TTC549 (cell line): ENCODE data around the gene SCN8A.
"Not testable (repeated sequence)": the region's sequence is repeated elsewhere in the genome, so short reads cannot be mapped to it uniquely, and the experiment has no call there.

Experiments used
- FAIRE-seq: peaks from 2 replicates; lab custom pipeline; 2012; peaks lifted over from hg19 to GRCh38; lab: Jason Lieb, UNC

The SCN8A gene

DNA sequence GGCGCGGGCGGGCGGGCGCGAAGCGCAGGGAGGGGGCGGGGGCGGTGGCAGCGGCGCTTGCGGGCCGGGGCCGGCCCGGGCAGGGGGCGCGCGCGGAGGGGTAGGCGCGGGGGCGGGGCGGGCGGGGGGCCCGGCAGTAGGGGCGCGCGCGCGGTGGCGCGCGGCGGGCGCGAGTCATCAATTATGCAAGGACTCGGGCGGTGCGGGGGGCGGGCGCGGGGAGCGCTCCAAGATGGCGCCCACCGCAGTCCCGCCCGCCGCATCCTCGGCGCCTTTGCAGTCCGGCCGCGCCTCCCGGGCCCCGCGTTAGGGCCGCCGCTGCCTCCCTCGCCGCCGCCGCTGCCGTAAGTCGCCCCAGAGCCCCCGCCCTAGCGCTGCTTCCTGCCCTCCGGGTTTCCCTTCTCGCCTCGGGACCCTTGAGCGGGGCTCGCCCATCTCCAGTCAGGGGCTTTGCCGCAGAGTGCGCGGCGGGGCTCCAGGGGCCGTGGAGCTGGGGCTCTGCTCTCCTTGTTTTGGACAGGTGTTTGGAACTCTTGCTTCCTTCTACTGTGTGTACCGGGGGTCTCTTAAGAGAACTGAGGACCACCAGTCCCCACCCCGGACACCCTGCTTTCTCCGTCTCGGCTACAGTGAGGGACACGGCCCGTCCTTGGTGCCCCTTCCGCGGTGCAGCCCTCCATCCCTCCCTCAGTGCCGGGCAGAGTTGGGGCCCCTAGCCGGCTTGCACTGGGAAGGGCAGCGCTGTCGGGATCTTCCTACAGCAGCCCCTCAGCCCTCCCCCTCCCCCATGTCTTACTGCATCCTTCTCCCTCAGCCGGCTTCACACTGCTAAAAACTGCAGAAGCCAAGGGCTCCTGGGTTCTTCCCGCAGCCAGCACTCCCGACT, at the start of gene SCN8A:
TSS of gene SCN8A (plus strand) at position 218 of the 886 bp plus-strand sequence. CDS start 71,585 bp downstream, outside the sequence.
- FAIRE-seq: no peak

DNA sequence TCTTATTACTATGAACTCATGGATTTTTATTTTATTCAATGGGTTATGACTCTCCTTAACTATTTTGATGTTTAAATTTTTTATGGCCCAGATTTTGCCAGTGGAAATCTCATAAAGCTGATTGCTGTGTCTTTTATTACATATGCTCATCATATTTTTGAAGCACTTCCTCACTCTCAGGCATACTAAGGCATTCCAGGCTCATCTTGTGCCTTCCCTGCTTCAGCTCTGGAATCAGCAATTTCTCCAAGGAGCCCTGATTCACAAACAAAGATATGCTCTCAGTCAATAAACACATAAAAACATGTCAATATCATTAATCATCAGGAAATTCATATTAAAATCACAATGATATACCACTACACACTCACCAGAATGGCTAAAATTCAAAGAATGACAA, 44.9 kb upstream of the SCN8A start:
- no peak for FAIRE-seq

DNA sequence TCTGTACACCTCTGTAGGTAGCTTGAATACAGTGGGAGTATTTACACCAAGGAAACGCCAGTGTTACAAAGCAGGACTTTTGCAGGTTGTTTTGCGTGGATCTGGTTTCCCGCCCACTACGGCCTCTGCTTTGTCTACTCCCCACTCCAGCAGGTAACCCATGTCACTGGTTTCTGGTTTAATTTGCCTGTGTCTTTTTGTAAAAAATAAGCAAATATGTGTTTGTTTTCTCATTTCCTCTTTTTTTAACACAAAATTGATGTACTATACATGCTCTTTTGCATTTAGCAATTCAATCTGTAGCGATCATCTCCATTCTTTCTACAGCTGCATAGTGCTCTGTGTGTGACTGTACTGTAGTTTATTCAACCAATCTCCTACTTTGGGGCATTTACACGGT, 43.4 kb upstream of the SCN8A start:
- FAIRE-seq: no peak

DNA sequence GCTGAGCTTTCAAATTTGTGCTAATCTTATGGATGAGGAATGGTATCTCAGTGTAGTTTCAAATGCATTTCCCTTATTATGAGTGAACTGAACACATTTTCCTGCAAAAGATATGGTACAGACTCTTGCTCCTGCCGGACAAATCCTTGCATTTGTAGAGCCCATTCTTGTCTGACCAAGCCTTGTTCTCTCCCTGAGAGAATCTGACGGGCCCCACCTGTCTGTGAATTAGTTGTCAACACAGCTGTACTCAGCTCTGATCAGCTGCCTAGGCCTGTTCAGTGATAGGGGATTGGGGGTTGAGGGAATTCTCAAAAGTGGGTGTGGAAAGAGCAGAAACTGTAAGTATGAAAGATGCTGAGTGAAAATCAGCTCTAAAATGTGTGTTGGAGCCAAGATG, 42.8 kb upstream of the SCN8A start:
- FAIRE-seq: no peak

DNA sequence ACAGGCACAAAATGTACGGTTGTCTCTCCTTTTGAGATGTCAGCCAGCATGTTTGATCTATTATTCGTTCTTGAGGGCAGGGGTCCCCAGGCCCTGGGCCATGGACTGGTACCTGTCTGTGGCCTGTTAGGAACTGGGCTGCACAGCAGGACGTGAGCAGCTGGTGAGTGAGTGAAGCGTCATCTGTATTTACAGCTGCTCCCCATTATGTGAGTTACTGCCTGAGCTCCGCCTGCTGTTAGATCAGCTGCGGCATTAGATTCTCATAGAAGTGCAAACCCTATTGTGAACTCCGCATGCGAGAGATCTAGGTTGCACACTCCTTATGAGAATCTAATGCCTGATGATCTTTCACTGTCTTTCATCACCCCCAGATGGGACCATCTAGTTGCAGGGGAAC, 41.4 kb upstream of the SCN8A start:
- no peak for FAIRE-seq

DNA sequence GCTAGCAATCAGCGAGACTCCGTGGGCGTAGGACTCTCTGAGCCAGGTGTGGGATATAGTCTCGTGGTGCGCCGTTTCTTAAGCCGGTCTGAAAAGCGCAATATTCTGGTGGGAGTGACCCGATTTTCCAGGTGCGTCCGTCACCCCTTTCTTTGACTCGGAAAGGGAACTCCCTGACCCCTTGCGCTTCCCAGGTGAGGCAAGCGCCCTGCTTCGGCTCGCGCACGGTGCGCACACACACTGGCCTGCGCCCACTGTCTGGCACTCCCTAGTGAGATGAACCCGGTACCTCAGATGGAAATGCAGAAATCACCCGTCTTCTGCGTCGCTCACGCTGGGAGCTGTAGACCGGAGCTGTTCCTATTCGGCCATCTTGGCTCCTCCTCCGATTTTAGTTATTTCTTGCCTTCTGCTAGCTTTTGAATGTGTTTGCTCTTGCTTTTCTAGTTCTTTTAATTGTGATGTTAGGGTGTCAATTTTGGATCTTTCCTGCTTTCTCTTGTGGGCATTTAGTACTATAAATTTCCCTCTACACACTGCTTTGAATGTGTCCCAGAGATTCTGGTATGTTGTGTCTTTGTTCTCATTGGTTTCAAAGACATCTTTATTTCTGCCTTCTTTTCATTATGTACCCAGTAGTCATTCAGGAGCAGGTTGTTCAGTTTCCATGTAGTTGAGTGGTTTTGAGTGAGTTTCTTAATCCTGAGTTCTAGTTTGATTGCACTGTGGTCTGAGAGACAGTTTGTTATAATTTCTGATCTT, 22.6 kb upstream of the SCN8A start:
- not testable (repeated sequence) for FAIRE-seq

DNA sequence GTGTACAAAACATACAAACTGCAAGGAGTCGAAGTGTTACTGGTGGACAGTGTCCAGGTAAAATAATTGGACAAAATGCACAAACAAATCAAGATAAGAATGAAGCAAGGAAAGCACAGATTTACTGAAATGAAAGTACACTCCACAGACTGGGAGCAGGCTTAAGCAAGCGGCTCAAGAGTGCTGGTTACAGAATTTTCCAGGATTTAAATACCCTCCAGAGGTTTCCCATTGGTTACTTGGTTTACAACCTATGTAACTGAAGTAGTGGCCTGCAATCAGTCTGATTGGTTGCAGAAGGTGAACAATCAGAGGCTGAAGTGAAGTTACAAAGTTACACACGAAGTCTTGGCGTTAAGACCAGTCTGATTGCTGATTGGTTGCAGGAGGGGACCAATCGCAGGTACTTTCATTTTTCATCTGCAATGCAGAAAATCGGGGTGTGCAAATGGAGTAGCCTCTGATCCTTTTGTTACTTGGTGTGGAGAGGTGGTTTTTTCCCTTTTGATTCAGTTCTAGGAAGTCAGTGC, 11.6 kb upstream of the SCN8A start:
- no peak for FAIRE-seq

DNA sequence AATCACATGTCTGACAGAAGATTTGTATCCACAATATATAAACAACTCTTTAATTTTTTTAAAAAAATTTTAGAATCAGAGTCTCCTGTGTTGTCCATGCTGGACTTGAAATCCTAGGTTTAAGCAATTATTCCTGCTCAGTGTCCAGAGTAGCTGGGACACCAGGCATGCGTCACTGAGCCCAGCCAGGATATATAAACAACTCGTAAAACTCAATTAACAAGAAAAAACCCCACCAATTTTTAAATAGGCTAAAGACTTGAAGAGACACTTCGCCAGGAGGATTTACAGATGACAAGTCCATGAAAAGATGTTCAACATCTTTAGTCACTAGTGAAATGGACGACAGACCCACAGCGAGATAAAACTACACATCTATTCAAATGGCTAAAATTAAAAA, 2.0 kb upstream of the SCN8A start:
- no peak for FAIRE-seq

DNA sequence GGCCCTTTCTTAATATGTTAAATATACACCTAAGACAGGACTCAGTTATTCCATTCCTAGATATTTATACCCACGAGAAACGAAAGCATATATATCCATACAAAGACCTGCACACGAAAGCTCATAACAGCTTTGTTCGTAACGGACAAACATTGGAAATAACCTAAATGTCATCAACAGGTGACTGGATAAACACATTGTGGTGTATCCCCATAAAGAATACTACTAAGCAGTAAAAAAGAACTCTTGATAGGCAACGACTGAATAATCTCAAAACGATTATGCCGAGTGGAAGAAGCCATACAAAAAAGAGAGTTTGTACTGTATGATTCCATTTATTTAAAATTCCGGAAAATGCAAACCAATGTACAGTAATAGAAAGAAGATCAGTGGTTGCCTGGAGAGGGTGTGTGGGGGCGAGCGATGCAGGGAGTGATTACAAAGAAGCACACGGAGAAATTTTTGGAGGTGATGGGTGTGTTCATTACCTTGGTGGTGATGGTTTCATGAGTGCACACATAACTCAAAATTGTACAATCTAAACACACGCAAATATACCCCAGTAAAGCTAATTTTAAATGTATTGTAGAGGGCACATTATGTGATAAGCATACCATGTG, 1.4 kb upstream of the SCN8A start:
- FAIRE-seq: no peak

DNA sequence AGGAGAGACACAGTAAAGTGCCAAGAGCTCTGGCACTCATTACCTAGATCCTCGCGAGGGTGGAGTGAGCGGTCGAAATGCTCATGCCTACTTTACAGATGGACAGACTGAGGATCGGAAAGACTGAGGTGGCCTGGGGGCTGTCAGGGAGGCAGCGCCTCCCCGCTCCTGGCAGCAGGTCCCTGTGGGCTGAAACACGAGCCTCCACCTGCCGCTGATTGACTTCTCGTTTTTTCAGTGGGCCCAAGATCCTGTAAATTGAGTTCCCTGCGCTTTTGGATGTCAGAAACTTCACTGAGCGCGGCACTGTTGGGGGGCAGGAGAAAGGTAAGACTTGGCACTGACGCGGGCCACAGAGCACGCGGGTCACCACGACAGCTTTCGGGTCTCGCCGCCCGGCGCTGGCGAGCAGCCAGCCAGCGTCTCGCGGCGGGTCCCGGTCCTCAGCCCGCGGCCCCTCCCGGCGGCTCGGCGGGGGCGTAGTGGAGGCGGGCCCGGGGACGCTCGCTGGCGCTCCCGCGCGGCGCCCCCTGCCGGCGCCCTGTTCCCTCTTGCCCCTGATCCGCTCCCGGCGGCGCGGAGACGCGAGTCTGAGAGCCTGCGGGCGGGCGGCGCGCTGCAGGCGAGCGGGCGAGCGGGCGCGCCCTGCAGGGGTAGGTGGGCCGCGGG, 552 bp upstream of the SCN8A start:
- no peak for FAIRE-seq

DNA sequence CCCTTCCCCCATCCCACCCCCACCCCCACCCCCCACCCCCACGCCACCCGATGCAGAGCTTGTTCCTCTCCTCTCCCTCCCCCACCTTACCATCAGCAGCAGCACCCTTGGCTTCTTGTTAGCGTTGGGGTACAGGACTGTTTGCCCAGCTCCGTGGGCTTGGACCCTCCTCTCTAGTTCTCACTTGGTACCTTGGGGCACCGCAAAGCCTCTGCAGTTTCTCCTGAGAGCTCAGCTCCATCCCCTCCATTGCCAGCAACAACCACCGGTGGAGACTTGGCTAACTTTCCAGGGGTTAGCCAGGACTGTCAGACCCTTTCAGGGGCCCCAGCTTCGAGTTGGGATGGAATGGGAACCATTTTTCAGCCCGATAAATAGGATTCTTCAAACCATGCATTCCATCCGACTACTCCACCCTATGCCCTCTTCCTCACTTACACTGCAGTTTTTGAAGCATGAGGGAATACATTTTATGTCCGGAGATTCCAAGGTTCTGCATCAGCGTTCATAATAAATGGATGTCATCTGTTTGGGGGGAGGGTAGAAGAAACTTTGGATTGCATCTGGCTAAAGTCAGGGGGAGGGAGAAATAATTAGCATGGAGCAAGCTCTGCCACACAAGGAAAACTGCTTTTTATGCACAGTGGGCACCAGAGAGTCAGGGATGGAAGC, 1.1 kb downstream of the SCN8A start:
- FAIRE-seq: no peak

DNA sequence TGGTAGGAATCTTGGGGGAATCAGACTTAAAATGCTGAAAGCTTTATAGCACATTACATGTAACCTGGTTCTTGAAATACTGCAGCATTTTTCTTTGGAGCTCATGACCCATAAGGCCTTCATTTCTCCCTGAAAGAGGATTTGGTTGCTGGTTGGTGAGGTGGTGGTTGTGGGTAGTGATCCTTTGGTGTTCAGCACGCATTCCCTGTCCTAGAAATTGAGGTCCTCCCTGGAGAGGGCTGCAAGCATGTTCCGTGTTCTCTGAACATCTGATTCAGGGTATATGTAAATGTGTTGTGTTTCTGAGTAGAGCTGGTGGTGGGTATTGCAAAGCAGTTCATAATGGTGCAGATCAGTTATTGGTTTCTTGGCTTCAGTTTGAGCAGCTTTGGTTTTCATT, 2.0 kb downstream of the SCN8A start:
- FAIRE-seq: no peak

DNA sequence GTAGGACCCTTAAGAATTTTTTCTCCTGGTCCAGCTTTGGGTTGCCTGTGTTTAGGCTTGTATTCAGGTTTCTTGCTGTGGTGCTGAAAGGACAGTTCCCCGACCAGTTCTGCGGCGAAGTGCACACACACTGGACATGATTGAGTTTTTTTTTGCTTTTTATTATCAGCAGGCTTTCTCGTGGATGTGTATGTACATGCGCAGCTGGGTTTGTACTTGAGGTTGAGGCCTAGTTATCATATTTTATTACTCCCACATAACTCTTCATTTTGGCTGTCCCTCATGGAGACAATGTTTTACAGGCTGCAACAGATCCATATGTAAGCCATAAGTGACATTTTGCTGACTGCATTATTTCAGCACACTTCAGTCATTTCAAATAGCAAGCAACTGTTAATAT, 2.5 kb downstream of the SCN8A start:
- FAIRE-seq: no peak

DNA sequence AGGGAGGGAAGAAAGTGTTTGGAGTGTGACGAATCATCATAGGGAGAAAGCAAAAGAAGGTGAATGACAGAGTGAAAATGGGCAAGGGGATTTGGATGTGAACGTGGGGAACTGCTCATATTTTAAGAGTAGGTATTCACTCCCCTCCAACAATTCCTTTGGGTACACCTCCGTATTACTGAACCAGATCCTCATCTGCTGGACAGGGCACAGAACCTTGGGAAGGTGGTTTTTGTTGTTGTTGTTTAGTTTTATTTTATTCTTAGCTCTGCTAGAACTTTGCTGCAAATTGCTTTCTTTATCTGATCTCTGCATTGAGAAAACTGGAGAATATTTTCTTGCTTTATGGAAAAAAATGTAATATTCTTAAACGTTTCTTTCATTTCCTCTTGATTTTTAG, 7.1 kb downstream of the SCN8A start:
- FAIRE-seq: no peak

DNA sequence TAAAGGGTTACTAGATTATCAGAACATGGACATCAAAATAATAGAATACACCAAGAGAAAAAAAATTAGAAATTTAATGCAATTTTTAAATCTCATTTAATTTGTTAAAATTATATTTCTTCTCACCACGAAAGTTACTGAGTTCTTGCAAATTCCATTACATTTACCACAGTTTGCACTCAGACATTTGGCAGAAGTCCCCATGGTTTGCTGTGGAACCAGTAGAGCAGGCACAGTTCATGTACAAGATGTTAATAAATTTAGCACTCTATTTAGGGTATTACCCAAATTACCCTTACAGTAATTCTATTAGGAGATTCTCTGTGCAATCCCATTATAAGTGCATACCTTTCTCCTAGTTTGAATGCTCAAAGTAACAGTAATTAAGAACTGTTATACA, 9.7 kb downstream of the SCN8A start:
- FAIRE-seq: no peak

DNA sequence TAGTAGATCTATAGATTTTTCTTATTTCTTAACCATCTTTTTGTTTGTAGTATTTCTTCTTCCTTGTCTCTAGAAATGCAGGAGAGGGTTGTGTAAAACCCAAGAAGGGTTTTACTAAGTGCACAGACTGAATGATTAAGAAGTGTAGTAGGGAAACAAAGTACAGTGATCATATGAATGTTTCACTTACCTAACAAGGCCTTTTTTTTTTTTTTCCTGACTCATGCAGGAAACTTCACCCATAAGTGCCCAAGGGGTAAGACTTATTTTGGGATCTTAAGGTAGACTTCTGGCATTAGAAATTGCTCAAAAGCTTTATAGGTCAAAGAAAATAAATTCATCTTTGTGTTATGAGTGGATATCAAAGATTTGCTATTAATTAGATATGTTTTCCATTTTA, 10.2 kb downstream of the SCN8A start:
- FAIRE-seq: no peak

DNA sequence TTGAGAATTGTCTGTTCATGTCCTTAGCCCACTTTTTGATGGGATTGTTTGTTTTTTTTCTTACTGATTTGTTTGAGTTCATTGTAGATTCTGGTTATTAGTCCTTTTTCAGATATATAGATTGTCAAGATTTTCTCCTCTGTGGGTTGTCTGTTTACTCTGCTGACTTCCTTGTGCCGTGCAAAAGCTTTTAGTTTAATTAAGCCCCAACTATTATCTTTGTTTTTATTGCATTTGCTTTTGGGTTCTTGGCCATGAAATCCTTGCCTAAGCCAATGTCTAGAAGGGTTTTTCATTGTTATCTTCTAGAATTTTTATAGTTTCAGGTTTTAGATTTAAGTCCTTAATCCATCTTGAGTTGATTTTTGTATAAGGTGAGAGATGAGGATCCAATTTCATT, 14.9 kb downstream of the SCN8A start:
- FAIRE-seq: not testable (repeated sequence)

DNA sequence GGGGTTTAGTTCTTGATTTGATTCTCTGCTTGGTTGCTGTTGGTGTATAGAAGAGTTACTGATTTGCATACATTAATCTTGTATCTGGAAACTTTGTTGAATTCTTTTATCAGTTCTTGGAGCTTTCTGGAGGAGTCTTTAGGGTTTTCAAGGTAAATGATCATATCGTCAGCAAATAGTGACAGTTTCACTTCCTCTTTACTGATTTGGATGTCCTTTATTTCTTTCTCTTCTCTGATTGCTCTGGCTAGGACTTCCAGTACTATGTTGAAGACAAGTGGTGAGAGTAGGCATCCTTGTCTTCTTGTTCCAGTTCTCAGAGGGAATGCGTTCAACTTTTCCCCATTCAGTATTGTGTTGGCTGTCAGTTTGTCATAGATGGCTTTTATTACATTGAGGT, 16.2 kb downstream of the SCN8A start:
- FAIRE-seq: not testable (repeated sequence)

DNA sequence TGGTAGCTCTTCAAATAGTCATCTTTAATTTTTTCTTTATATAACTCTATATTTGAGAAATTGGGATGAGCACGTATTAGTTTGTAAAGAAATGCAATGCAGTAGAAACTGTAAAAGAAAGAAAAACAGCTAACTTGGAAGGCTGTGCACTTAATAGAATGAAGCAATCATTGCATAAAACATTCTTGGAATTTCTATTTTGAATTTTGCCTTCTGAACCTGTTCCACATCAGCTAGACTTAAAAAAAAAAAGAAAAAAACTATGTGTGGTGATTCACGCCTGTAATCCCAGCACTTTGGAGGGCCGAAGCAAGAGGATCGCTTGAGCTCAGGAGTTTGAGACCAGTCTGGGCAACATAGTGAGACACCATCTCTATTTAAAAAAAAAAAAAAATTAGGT, 29.4 kb downstream of the SCN8A start:
- FAIRE-seq: no peak

DNA sequence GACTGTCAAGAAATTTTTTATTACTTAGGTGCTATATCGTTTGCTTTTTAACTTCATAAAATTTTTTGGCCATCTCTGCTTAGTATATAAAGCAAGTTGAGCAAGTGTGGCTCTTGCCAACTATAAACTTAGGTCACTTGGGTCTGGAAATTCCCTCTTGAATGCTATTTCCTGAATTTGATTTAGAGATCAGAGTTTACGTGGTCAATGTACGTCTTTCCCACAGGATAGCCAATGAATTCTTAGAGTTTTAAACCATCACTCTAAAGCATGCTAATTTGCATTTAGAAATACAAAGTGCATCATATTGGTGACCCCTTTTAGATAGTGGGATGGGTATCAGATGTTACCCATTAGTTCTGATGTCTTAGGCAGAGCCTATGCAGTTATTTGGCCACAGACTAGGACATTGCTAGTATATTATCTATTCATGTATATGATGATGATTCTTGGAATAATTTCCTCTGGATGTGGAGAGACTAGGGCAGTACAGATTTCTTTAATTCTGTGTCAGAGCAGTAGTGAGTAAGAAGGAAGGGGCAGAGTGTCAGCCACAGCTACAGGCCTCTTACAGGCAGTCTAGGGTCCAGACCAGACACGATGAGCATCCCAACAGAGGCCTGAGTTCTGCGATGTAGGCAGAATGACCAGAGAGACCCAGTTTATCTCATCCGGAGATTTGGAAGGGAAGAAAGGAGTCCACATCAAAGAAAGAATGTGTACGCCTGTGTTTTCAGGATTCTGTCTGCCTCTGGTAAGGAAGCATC, 30.3 kb downstream of the SCN8A start:
- no peak for FAIRE-seq

DNA sequence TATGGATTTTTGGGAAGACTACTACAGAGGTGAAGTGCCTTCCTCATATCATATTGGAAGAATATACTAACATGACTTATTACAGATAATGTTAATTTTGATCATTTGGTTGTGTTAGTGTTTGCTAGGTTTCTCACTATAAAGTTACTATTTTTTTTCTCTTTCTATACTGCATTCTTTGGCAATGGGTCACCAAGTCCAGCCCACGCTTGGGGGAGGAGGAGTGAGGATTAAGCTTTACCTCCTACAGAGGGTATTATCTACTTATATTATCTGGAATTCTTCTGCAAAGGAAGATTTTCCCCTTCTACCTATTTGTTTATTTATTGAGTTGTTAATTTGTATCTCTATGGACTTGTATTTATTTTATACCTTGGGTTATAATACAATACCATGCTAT, 31.5 kb downstream of the SCN8A start:
- FAIRE-seq: no peak
